IPS DF 4.7 (cell line): Measurements from ENCODE around the gene SLC7A5.
"Not testable (repeated sequence)": the region's sequence is repeated elsewhere in the genome, so short reads cannot be mapped to it uniquely, and the experiment has no call there.

Experiments
- DNase-seq: peaks from one replicate; pipeline ENCODE4 v3.0.0-alpha.2; 2013; ENCODE audit warnings: low spot score; ENCODE audit errors: extremely low read depth

The SLC7A5 gene

GRCh38 chr16:87869061-87869878 lies at the start of gene SLC7A5:
Gene SLC7A5, minus strand, starts transcription at chr16:87869507. Its CDS starts 85 bp downstream, at chr16:87869422.
- not testable (repeated sequence) for DNase-seq

- no peak for DNase-seq
Observed at GRCh38 chr16:87918338-87918737, 49.0 kb upstream of the SLC7A5 start.

GRCh38 chr16:87917503-87917902 lies 48.2 kb upstream of the SLC7A5 start:
- DNase-seq = no peak

GRCh38 chr16:87914812-87915211 lies 45.5 kb upstream of the SLC7A5 start:
- DNase-seq = no peak

- DNase-seq = not testable (repeated sequence)
Observed at GRCh38 chr16:87914021-87914725, 44.9 kb upstream of the SLC7A5 start.

GRCh38 chr16:87912691-87913090 lies 43.4 kb upstream of the SLC7A5 start:
- DNase-seq = not testable (repeated sequence)

- not testable (repeated sequence) for DNase-seq
Observed at GRCh38 chr16:87911106-87911763, 41.9 kb upstream of the SLC7A5 start.

GRCh38 chr16:87909203-87909935 lies 40.1 kb upstream of the SLC7A5 start:
- DNase-seq = peak; percentile 28

GRCh38 chr16:87908101-87908500 lies 38.8 kb upstream of the SLC7A5 start:
- DNase-seq = not testable (repeated sequence)

- DNase-seq = not testable (repeated sequence)
Observed at GRCh38 chr16:87905521-87905920, 36.2 kb upstream of the SLC7A5 start.

- DNase-seq = not testable (repeated sequence)
Observed at GRCh38 chr16:87904963-87905362, 35.7 kb upstream of the SLC7A5 start.

GRCh38 chr16:87900489-87900888 lies 31.2 kb upstream of the SLC7A5 start:
- not testable (repeated sequence) for DNase-seq

GRCh38 chr16:87897521-87898505 lies 28.5 kb upstream of the SLC7A5 start:
- DNase-seq = no peak

GRCh38 chr16:87896924-87897520 lies 27.7 kb upstream of the SLC7A5 start:
- DNase-seq = not testable (repeated sequence)

- not testable (repeated sequence) for DNase-seq
Observed at GRCh38 chr16:87896176-87896890, 27.0 kb upstream of the SLC7A5 start.

GRCh38 chr16:87895641-87896141 lies 26.4 kb upstream of the SLC7A5 start:
- no peak for DNase-seq

GRCh38 chr16:87894005-87894404 lies 24.7 kb upstream of the SLC7A5 start:
- DNase-seq = not testable (repeated sequence)

- DNase-seq = no peak
Observed at GRCh38 chr16:87891764-87892163, 22.5 kb upstream of the SLC7A5 start.

GRCh38 chr16:87889762-87890161 lies 20.5 kb upstream of the SLC7A5 start:
- DNase-seq = not testable (repeated sequence)
